GM23338 (cell line): ENCODE measurements around the gene KCNH4.

ENCODE experiments used
- CREB1 ChIP-seq: fragments of 250-450 bp; sonication (Bioruptor Pico); IDR thresholded peaks from 2 replicates; pipeline ENCODE4 v1.5.0; 2020; ENCODE audit warnings: low read depth, mild to moderate bottlenecking, moderate library complexity
- EZH2 ChIP-seq: fragments of 200-600 bp; sonication (generic); IDR thresholded peaks from one replicate; pipeline ENCODE4 v1.8.0; 2017; ENCODE audit warnings: antibody characterized with exemption, mild to moderate bottlenecking, low read depth; ENCODE audit not compliant: unreplicated experiment
- EZH2phosphoT487 ChIP-seq: fragments of 200-600 bp; sonication (generic); IDR thresholded peaks from one replicate; pipeline ENCODE4 v1.8.1; 2018; ENCODE audit warnings: antibody characterized with exemption; ENCODE audit not compliant: unreplicated experiment
- JUNB ChIP-seq: IDR thresholded peaks from one replicate; pipeline ENCODE4 v1.6.1; 2016; ENCODE audit warnings: antibody characterized with exemption; ENCODE audit not compliant: unreplicated experiment
- NANOG ChIP-seq: IDR thresholded peaks from 2 replicates; pipeline ENCODE4 v1.6.1; 2016; ENCODE audit warnings: antibody characterized with exemption, borderline replicate concordance
- POLR2AphosphoS5 ChIP-seq: IDR thresholded peaks from 2 replicates; pipeline ENCODE4 v1.6.1; 2016; ENCODE audit warnings: antibody characterized with exemption, low read depth
- ZNF114 ChIP-seq: fragments of 250-450 bp; sonication (Bioruptor Pico); IDR thresholded peaks from 2 replicates; pipeline ENCODE4 v1.5.0; 2020; ENCODE audit warnings: mild to moderate bottlenecking, moderate library complexity
- ZNF331 ChIP-seq: fragments of 250-450 bp; sonication (Bioruptor Pico); IDR thresholded peaks from 2 replicates; pipeline ENCODE4 v1.5.0; 2020; ENCODE audit warnings: low read depth, mild to moderate bottlenecking, moderate library complexity
- TF ChIP-seq, protein P1 (sequence below), 2 experiments: fragments of 200-600 bp in 1 of 2; sonication (generic) in 1 of 2; conservative IDR thresholded peaks; 2 replicates each; pipeline versions ENCODE4 v1.5.1 to v1.6.1; 2016 to 2017; ENCODE audit warnings: antibody characterized with exemption in 2 of 2, low read depth in 2 of 2, mild to moderate bottlenecking in 2 of 2, moderate library complexity in 1 of 2
- TF ChIP-seq, protein P2 (sequence below): IDR thresholded peaks from 2 replicates; pipeline ENCODE4 v1.6.1; 2016; ENCODE audit warnings: antibody characterized with exemption

DNA sequence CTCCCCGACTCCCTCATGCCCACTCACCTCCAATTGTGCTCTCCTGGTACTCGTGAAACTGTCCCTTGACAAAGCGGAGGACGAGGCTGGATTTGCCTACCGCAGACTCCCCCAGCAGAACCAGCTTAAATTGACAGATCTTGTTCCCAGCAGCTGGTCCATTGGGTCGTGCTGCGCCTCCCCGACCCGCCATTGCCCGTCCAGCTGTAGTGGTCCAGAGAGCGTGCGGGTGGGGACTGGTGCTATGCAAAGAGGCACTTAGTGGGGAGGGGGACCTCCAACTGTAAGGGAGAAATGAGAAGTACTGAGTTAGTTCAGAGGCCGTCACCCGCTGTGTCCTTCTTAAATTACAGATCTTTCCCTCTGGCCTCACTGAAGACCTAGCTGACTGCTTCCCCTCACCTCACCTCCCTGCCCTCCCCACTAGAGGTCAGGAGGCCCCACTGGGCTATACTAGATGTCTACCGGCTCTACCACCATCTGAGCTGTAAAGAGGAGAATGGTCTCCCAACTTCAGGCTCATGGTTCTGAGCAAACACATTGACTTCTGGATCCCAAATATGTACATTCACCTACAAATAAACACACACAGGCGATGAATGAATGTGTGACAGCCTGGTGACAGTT, 50.5 kb downstream of the KCNH4 start:
- TF ChIP-seq EZH2 (no peak), POLR2AphosphoS5 (no peak), ZNF331 (no peak), CREB1 (CRISPR knock-in tag) (no peak), EZH2phosphoT487 (no peak), ZNF114 (CRISPR knock-in tag) (no peak), JUNB (no peak), NANOG (no peak)
- TF ChIP-seq, protein P1, sequence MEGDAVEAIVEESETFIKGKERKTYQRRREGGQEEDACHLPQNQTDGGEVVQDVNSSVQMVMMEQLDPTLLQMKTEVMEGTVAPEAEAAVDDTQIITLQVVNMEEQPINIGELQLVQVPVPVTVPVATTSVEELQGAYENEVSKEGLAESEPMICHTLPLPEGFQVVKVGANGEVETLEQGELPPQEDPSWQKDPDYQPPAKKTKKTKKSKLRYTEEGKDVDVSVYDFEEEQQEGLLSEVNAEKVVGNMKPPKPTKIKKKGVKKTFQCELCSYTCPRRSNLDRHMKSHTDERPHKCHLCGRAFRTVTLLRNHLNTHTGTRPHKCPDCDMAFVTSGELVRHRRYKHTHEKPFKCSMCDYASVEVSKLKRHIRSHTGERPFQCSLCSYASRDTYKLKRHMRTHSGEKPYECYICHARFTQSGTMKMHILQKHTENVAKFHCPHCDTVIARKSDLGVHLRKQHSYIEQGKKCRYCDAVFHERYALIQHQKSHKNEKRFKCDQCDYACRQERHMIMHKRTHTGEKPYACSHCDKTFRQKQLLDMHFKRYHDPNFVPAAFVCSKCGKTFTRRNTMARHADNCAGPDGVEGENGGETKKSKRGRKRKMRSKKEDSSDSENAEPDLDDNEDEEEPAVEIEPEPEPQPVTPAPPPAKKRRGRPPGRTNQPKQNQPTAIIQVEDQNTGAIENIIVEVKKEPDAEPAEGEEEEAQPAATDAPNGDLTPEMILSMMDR (conservative IDR thresholded peaks at IDR 0.05; ENCODE audit: low read depth in 2 of 2), result peak; percentile 27 to 36; a peak in 3 of 4 replicates
- TF ChIP-seq, protein P2, sequence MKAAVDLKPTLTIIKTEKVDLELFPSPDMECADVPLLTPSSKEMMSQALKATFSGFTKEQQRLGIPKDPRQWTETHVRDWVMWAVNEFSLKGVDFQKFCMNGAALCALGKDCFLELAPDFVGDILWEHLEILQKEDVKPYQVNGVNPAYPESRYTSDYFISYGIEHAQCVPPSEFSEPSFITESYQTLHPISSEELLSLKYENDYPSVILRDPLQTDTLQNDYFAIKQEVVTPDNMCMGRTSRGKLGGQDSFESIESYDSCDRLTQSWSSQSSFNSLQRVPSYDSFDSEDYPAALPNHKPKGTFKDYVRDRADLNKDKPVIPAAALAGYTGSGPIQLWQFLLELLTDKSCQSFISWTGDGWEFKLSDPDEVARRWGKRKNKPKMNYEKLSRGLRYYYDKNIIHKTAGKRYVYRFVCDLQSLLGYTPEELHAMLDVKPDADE, result no peak
